GM15510 (cell line): ENCODE results near the gene TEX51.

Source experiments
- POLR2A ChIP-seq: IDR thresholded peaks from 3 replicates; pipeline ENCODE4 v1.6.1; 2011; ENCODE audit warnings: borderline replicate concordance; ENCODE audit not compliant: insufficient read length; ENCODE audit errors: extremely low read depth

The TEX51 gene

GRCh38 chr2:126936219-126936723, 37.6 kb downstream of the TEX51 start:
- TF ChIP-seq POLR2A, result no peak

GRCh38 chr2:126940331-126940730, 41.6 kb downstream of the TEX51 start:
- no peak for TF ChIP-seq POLR2A

GRCh38 chr2:126942427-126943203, 43.9 kb downstream of the TEX51 start:
- no peak for TF ChIP-seq POLR2A

- no peak for TF ChIP-seq POLR2A
Measured at GRCh38 chr2:126943612-126944348, 45.1 kb downstream of the TEX51 start.

GRCh38 chr2:126945118-126945517, 46.4 kb downstream of the TEX51 start:
- no peak for TF ChIP-seq POLR2A

GRCh38 chr2:126946318-126947102, 47.8 kb downstream of the TEX51 start:
- TF ChIP-seq POLR2A, result no peak

GRCh38 chr2:126947103-126947429, 48.4 kb downstream of the TEX51 start:
- TF ChIP-seq POLR2A, result no peak

GRCh38 chr2:126949775-126950174, 51.1 kb downstream of the TEX51 start:
- TF ChIP-seq POLR2A, result no peak

GRCh38 chr2:126950504-126950903, 51.8 kb downstream of the TEX51 start:
- no peak for TF ChIP-seq POLR2A
